Adrenal gland (tissue), 12 donors: Measurements from ENCODE around the gene RBM17. TPM values are rescaled to one million over a fixed set of nuclear protein-coding genes. Genes with fewer than 3 reads are reported as not detected.

ENCODE experiments used
- DNase-seq, 7 donors: peaks; one replicate each; pipeline ENCODE4 v3.0.0-alpha.2; 2019 to 2020
- H3K27ac ChIP-seq, 5 donors: fragments of 200-600 bp; sonication (generic) in 4 of 5; 1 replicate in 3 of 5; 2 replicates in 2 of 5; pipeline versions ENCODE4 v1.5.1 to v1.8.0; 2016 to 2020; ENCODE audit warnings: mild to moderate bottlenecking in 1 of 5
- H3K27me3 ChIP-seq: fragments of 200-600 bp; 2 replicates; pipeline ENCODE4 v1.8.0; 2021
- H3K36me3 ChIP-seq, 2 donors: fragments of 200-600 bp; replicated peaks in 1 of 2; 1 replicate in 1 of 2; 2 replicates in 1 of 2; pipeline versions ENCODE4 v1.5.1 to v1.8.0; 2018 to 2022
- H3K4me1 ChIP-seq, 2 donors: fragments of 200-600 bp; replicated peaks in 1 of 2; 1 replicate in 1 of 2; 2 replicates in 1 of 2; pipeline versions ENCODE4 v1.5.1 to v1.8.0; 2018 to 2021
- H3K4me3 ChIP-seq, 4 donors: fragments of 200-600 bp; sonication (generic) in 3 of 4; one replicate each; pipeline ENCODE4 v1.5.1; 2016 to 2018
- H3K9me3 ChIP-seq, 3 donors: fragments of 200-600 bp; sonication (generic) in 1 of 3; replicated peaks in 1 of 3; 1 replicate in 2 of 3; 2 replicates in 1 of 3; pipeline versions ENCODE4 v1.5.1 to v1.8.0; 2016 to 2021
- CTCF ChIP-seq, 6 experiments: fragments of 450-650 bp in 4 of 6; fragments of 200-600 bp in 2 of 6; sonication (generic) in 1 of 6; IDR thresholded peaks; 1 replicate in 5 of 6; 2 replicates in 1 of 6; pipeline versions ENCODE4 v1.5.1 to v1.8.0; 2016 to 2021; ENCODE audit warnings: antibody characterized with exemption in 6 of 6, mild to moderate bottlenecking in 2 of 6, moderate library complexity in 1 of 6
- POLR2A ChIP-seq, 2 donors: fragments of 450-650 bp; IDR thresholded peaks; one replicate each; pipeline ENCODE4 v1.6.1; 2017; ENCODE audit warnings: antibody characterized with exemption in 2 of 2, mild to moderate bottlenecking in 2 of 2, moderate library complexity in 1 of 2
- WGBS, 4 donors: extraction: QIAGEN DNeasy Blood & Tissue Kit in 2 of 4; methylation state at CpG; one replicate each; pipeline versions ENCODE4 v1.1.5 to v1.1.7; 2013 to 2017; 5-methylcytosine and 5-hydroxymethylcytosine counted together
- intact Hi-C, 2 donors: fragments of 100-400 bp; cut with DNase I; formaldehyde crosslinking; loops; one replicate each; pipeline versions ENCODE4 v1.14.1 to v1.15.0; 2022 to 2023
- polyA plus RNA-seq, 3 donors: library from polyadenylated mRNA; stranded (reverse); fragments of 200-250 nt in 2 of 3; fragments of 350-450 nt in 1 of 3; fragmentation: Illumina TruSeq in 1 of 3; extraction: RNeasy Lipid Tissue Mini Kit (QIAGEN cat#74804) in 1 of 3; gene quantifications; one replicate each; pipeline ENCODE4 v1.2.3, GENCODE V29; 2013 to 2014
- total RNA-seq, 9 donors: library from RNA; depleted of rRNA in 4 of 9; stranded (reverse); fragments of >200 nt in 4 of 9; fragments of 120-200 nt in 1 of 9; fragmentation: NEBNext Ultra II Directional in 1 of 9; extraction: Animal tissue kit (Norgen Biotek cat#: 25700) in 1 of 9; gene quantifications; one replicate each; pipeline versions ENCODE4 v1.1.0 to v1.2.4, GENCODE V29; 2013 to 2023
- donor health status: healthy with polysubstance abuse.
- donor health status: Bipolar disorder and iron deficiency.
- donor health status: DM: yes; HTN: yes; CAD: no.
- donor health status: DM: no; HTN: no; CAD: no.
- donor health status: DM: no; HTN: no; CAD: no.
- donor health status: DM: yes; HTN: yes; CAD: no.

Gene RBM17
- total and polyA plus RNA-seq, 12 donors = 31.9 to 123 (median 66.0) TPM

- no peaks in the 10 kb centered on the region for H3K4me1 ChIP-seq
- H3K9me3 ChIP-seq = no peaks in the 10 kb centered on the region
- DNase-seq = no peak
- no peaks in the 10 kb centered on the region for H3K27me3 ChIP-seq
- no peak overlapping the region for H3K4me3 ChIP-seq
- TF ChIP-seq POLR2A (IDR thresholded peaks at IDR 0.05) = no peak
- no peak for TF ChIP-seq CTCF (IDR thresholded peaks at IDR 0.05)
- no peaks in the 10 kb centered on the region for H3K36me3 ChIP-seq
- WGBS, 4 donors = 75 to 86% (median 82%) methylated on average over 8 to 12 of the region's 12 CpGs
- no peak overlapping the region for H3K27ac ChIP-seq
- intact Hi-C loops = no loop called here
Measured at GRCh38 chr10:6077071-6077675, 11.7 kb upstream of the RBM17 start.

GRCh38 chr10:6079044-6079443 lies 9.8 kb upstream of the RBM17 start:
- no peak for DNase-seq
- Histone ChIP-seq H3K27ac (no peak overlapping the region), H3K9me3 (no peaks in the 10 kb centered on the region), H3K4me1 (no peaks in the 10 kb centered on the region), H3K36me3 (no peaks in the 10 kb centered on the region), H3K4me3 (no peak overlapping the region), H3K27me3 (no peaks in the 10 kb centered on the region)
- TF ChIP-seq CTCF (IDR thresholded peaks at IDR 0.05) (no peak), POLR2A (IDR thresholded peaks at IDR 0.05) (no peak)
- 74 to 89% (median 84%) methylated on average over 4 of the region's 4 CpGs for WGBS, 4 donors
- intact Hi-C loops = no loop called here

- Histone ChIP-seq H3K27me3 (no peaks in the 10 kb centered on the region), H3K4me3 (no peak overlapping the region), H3K4me1 (no peaks in the 10 kb centered on the region), H3K27ac (no peak overlapping the region), H3K36me3 (no peaks in the 10 kb centered on the region), H3K9me3 (no peaks in the 10 kb centered on the region)
- WGBS, 4 donors = 69 to 71% (median 69%) methylated on average over 4 of the region's 4 CpGs
- DNase-seq = no peak
- TF ChIP-seq POLR2A (IDR thresholded peaks at IDR 0.05) (no peak), CTCF (IDR thresholded peaks at IDR 0.05) (no peak)
- intact Hi-C loops = loop anchor here in 1 of 2 donors (10.0 kb wide), 2 partner anchors 66 to 324 kb away; no protein-coding TSS in a partner anchor
Measured at GRCh38 chr10:6080417-6080973, 8.3 kb upstream of the RBM17 start.

- Histone ChIP-seq H3K27ac (no peak overlapping the region), H3K27me3 (no peaks in the 10 kb centered on the region), H3K4me1 (peaks cover 6 to 12% of the 10 kb centered on the region in 2 donors), H3K9me3 (no peaks in the 10 kb centered on the region), H3K4me3 (no peak overlapping the region), H3K36me3 (no peaks in the 10 kb centered on the region)
- DNase-seq = no peak
- intact Hi-C loops = loop anchor here in 1 of 2 donors (10.0 kb wide), 2 partner anchors 68 to 322 kb away; no protein-coding TSS in a partner anchor
- 79 to 84% (median 81%) methylated on average over 9 of the region's 9 CpGs for WGBS, 4 donors
- TF ChIP-seq CTCF (IDR thresholded peaks at IDR 0.05) (no peak), POLR2A (IDR thresholded peaks at IDR 0.05) (no peak)
Measured at GRCh38 chr10:6082496-6083395, 6.1 kb upstream of the RBM17 start.
